Urinary bladder (tissue), 4 donors: ENCODE results near the gene VSX1. TPM values are rescaled to one million over a fixed set of nuclear protein-coding genes. Genes with fewer than 3 reads are reported as not detected.

Experiments used
- DNase-seq: peaks from one replicate; pipeline ENCODE4 v3.0.0-alpha.2; 2015; ENCODE audit errors: extremely low spot score
- H3K27ac ChIP-seq: one replicate; pipeline ENCODE4 v1.5.1; 2013; ENCODE audit warnings: low read depth, mild to moderate bottlenecking, moderate library complexity
- H3K36me3 ChIP-seq: one replicate; pipeline ENCODE4 v1.6.1; 2013; ENCODE audit warnings: mild to moderate bottlenecking, moderate library complexity; ENCODE audit not compliant: insufficient read depth
- H3K4me1 ChIP-seq: one replicate; pipeline ENCODE4 v1.6.1; 2013; ENCODE audit warnings: mild to moderate bottlenecking, moderate library complexity; ENCODE audit not compliant: insufficient read depth
- H3K4me3 ChIP-seq: one replicate; pipeline ENCODE4 v1.5.1; 2013; ENCODE audit warnings: low read depth, low read length
- WGBS: extraction: QIAGEN DNeasy Blood & Tissue Kit; methylation state at CpG from one replicate; pipeline ENCODE4 v1.1.7; 2013; 5-methylcytosine and 5-hydroxymethylcytosine counted together
- polyA plus RNA-seq: library from polyadenylated mRNA; stranded (reverse); fragments of 200-250 nt; gene quantifications from one replicate; pipeline ENCODE4 v1.2.3, GENCODE V29; 2013
- total RNA-seq: library from RNA; depleted of rRNA; stranded (reverse); fragments of >200 nt; gene quantifications from one replicate; pipeline ENCODE4 v1.2.3, GENCODE V29; 2014
- donor health status: healthy with polysubstance abuse.
- donor health status: healthy.

The VSX1 gene
- total and polyA plus RNA-seq, 2 donors = 0.05 TPM; not detected in 1

- no peak overlapping the region for H3K27ac ChIP-seq
- 69% methylated on average over 16 of the region's 16 CpGs for WGBS
- H3K4me3 ChIP-seq = no peak overlapping the region
- DNase-seq = no peak
- peaks cover 2% of the 10 kb centered on the region for H3K4me1 ChIP-seq
- H3K36me3 ChIP-seq = no peaks in the 10 kb centered on the region
These were observed 32.5 kb downstream of the VSX1 start for GRCh38 chr20:25049261-25050060.

- Histone ChIP-seq H3K27ac (no peak overlapping the region), H3K4me1 (no peaks in the 10 kb centered on the region), H3K4me3 (no peak overlapping the region), H3K36me3 (no peaks in the 10 kb centered on the region)
- DNase-seq = no peak
- 70% methylated on average over 8 of the region's 8 CpGs for WGBS
These were observed 33.4 kb downstream of the VSX1 start for GRCh38 chr20:25048519-25048952.

- no peaks in the 10 kb centered on the region for H3K36me3 ChIP-seq
- WGBS = 84% methylated on average over 13 of the region's 13 CpGs
- DNase-seq = no peak
- no peak overlapping the region for H3K27ac ChIP-seq
- no peak overlapping the region for H3K4me3 ChIP-seq
- no peaks in the 10 kb centered on the region for H3K4me1 ChIP-seq
These were observed 34.2 kb downstream of the VSX1 start for GRCh38 chr20:25047766-25048165.

GRCh38 chr20:25046736-25047666 lies 34.9 kb downstream of the VSX1 start:
- H3K4me3 ChIP-seq = no peak overlapping the region
- no peak overlapping the region for H3K27ac ChIP-seq
- no peaks in the 10 kb centered on the region for H3K36me3 ChIP-seq
- 85% methylated on average over 21 of the region's 21 CpGs for WGBS
- no peaks in the 10 kb centered on the region for H3K4me1 ChIP-seq
- no peak for DNase-seq

GRCh38 chr20:25046181-25046641 lies 35.7 kb downstream of the VSX1 start:
- H3K36me3 ChIP-seq = no peaks in the 10 kb centered on the region
- DNase-seq = no peak
- no peak overlapping the region for H3K27ac ChIP-seq
- H3K4me3 ChIP-seq = no peak overlapping the region
- 86% methylated on average over 14 of the region's 14 CpGs for WGBS
- no peaks in the 10 kb centered on the region for H3K4me1 ChIP-seq

- Histone ChIP-seq H3K27ac (no peak overlapping the region), H3K4me1 (no peaks in the 10 kb centered on the region), H3K36me3 (no peaks in the 10 kb centered on the region), H3K4me3 (no peak overlapping the region)
- DNase-seq = no peak
- WGBS = 82% methylated on average over 9 of the region's 9 CpGs
These were observed 36.6 kb downstream of the VSX1 start for GRCh38 chr20:25045343-25045712.

- no peak overlapping the region for H3K27ac ChIP-seq
- H3K36me3 ChIP-seq = no peaks in the 10 kb centered on the region
- H3K4me3 ChIP-seq = no peak overlapping the region
- WGBS = 80% methylated on average over 14 of the region's 14 CpGs
- H3K4me1 ChIP-seq = no peaks in the 10 kb centered on the region
- DNase-seq = no peak
These were observed 37.1 kb downstream of the VSX1 start for GRCh38 chr20:25044660-25045342.

GRCh38 chr20:25044261-25044560 lies 37.7 kb downstream of the VSX1 start:
- DNase-seq = no peak
- no peak overlapping the region for H3K4me3 ChIP-seq
- H3K36me3 ChIP-seq = no peaks in the 10 kb centered on the region
- WGBS = over 99% methylated on average over 5 of the region's 5 CpGs
- H3K27ac ChIP-seq = no peak overlapping the region
- H3K4me1 ChIP-seq = no peaks in the 10 kb centered on the region

- Histone ChIP-seq H3K36me3 (no peaks in the 10 kb centered on the region), H3K4me3 (no peak overlapping the region), H3K27ac (no peak overlapping the region), H3K4me1 (no peaks in the 10 kb centered on the region)
- no peak for DNase-seq
- 91% methylated on average over 9 of the region's 9 CpGs for WGBS
These were observed 38.3 kb downstream of the VSX1 start for GRCh38 chr20:25043499-25044260.

- Histone ChIP-seq H3K4me1 (no peaks in the 10 kb centered on the region), H3K4me3 (no peak overlapping the region)
- WGBS = 83% methylated on average over 14 of the region's 14 CpGs
These were observed 39.1 kb downstream of the VSX1 start for GRCh38 chr20:25042531-25043498.

GRCh38 chr20:25041813-25042530 lies 40.0 kb downstream of the VSX1 start:
- no peaks in the 10 kb centered on the region for H3K4me1 ChIP-seq
- H3K27ac ChIP-seq = no peak overlapping the region
- WGBS = 91% methylated on average over 21 of the region's 21 CpGs

More at GRCh38 chr20:25042531-25043498, 39.1 kb downstream of the VSX1 start:
- DNase-seq = no peak
- Histone ChIP-seq H3K36me3 (no peaks in the 10 kb centered on the region), H3K27ac (no peak overlapping the region)

GRCh38 chr20:25040438-25040831 lies 41.5 kb downstream of the VSX1 start:
- whole genome bisulfite sequencing = 17% methylated on average over 6 of the region's 6 CpGs
- Histone ChIP-seq H3K4me1 (no peaks in the 10 kb centered on the region), H3K36me3 (no peaks in the 10 kb centered on the region), H3K4me3 (no peak overlapping the region), H3K27ac (no peak overlapping the region)
- no peak for DNase-seq

More at GRCh38 chr20:25041813-25042530, 40.0 kb downstream of the VSX1 start:
- no peak for DNase-seq
- Histone ChIP-seq H3K36me3 (no peaks in the 10 kb centered on the region), H3K4me3 (no peak overlapping the region)
